GM18951 (cell line): ENCODE data around the gene PLCB2.

Experiments
- POLR2A ChIP-seq: IDR thresholded peaks from 4 replicates; pipeline ENCODE4 v1.6.1; 2011; ENCODE audit warnings: mild to moderate bottlenecking; ENCODE audit not compliant: insufficient read length, insufficient read depth; ENCODE audit errors: extremely low read depth
- in situ Hi-C: fragments of 300-500 bp; cut with MboI; formaldehyde crosslinking; loops from one replicate; pipeline ENCODE4 v1.12.0; 2022; ENCODE audit warnings: low sequenced_read_pairs, mixed read lengths, inconsistent platforms; ENCODE audit not compliant: unreplicated experiment

PLCB2 gene

DNA sequence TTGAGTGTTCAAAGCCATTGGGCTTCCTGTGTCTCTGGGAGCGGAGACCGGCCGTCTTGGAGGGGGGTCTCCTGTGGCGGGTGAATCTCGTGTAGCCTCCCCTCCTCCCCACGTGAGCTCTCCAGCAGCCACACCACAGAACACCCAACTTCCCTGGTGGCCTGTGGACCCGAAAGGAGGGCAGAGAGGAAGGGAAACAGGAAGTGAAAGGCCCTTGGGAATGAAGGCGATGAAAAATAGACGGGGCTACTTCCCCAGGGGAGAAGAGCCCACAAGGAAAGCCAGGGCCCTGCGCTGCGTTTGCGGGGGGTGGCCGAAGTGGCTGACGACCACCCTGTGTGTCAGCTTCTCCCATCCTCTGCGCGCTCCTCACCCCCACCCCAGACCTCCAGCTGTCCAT is 30.3 kb downstream of the PLCB2 start:
- no peak for TF ChIP-seq POLR2A
- in situ Hi-C loops: loop anchor here (10.0 kb wide), 1 partner anchor 233 kb away; no protein-coding TSS in a partner anchor

DNA sequence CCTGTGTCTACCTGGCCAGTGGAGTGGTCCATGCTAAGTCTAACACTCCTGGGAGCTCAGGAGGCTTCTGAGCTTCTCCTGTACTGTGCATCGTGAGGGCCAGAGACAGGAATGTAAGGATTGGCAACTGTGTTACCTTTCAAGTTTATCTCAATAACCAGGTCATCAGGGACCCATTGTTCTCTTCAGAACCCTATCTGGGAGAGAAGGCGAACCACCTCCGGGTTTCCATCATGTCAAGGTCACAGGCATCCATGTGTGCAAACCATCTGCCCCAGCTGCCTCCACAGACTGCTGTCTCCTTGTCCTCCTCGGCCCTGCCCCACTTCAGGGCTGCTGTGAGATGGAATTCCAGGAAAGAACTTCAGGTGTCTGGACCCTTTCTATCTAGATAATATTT is 30.8 kb downstream of the PLCB2 start:
- in situ Hi-C loops: loop anchor here (10.0 kb wide), 1 partner anchor 232 kb away; no protein-coding TSS in a partner anchor
- TF ChIP-seq POLR2A: no peak

DNA sequence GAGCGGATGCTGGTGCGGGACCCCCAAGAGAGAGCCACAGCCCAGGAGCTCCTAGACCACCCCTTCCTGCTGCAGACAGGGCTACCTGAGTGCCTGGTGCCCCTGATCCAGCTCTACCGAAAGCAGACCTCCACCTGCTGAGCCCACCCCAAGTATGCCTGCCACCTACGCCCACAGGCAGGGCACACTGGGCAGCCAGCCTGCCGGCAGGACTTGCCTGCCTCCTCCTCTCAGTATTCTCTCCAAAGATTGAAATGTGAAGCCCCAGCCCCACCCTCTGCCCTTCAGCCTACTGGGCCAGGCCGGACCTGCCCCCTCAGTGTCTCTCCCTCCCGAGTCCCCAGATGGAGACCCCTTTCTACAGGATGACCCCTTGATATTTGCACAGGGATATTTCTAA is 31.8 kb downstream of the PLCB2 start:
- in situ Hi-C loops: loop anchor here (10.0 kb wide), 1 partner anchor 231 kb away; no protein-coding TSS in a partner anchor
- no peak for TF ChIP-seq POLR2A

DNA sequence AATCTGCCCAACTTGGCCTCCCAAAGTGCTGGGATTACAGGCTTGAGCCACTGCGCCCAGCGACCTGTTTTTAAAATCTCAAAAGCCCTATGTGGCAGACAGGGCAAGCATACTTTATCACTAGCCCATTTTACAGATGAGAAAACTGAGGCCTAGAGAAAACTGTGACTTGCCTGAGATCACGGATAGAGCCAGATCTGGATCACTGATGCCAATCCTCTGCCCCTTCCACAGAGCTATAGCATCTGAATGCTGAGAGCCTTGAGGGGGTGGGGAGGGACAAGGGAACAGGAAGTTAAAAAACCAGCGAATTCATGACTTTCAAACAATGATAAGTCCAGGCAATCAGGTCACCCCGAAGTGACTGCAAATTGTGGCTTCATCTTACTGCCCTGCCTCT is 32.2 kb downstream of the PLCB2 start:
- no peak for TF ChIP-seq POLR2A
- in situ Hi-C loops: loop anchor here (10.0 kb wide), 1 partner anchor 231 kb away; no protein-coding TSS in a partner anchor

DNA sequence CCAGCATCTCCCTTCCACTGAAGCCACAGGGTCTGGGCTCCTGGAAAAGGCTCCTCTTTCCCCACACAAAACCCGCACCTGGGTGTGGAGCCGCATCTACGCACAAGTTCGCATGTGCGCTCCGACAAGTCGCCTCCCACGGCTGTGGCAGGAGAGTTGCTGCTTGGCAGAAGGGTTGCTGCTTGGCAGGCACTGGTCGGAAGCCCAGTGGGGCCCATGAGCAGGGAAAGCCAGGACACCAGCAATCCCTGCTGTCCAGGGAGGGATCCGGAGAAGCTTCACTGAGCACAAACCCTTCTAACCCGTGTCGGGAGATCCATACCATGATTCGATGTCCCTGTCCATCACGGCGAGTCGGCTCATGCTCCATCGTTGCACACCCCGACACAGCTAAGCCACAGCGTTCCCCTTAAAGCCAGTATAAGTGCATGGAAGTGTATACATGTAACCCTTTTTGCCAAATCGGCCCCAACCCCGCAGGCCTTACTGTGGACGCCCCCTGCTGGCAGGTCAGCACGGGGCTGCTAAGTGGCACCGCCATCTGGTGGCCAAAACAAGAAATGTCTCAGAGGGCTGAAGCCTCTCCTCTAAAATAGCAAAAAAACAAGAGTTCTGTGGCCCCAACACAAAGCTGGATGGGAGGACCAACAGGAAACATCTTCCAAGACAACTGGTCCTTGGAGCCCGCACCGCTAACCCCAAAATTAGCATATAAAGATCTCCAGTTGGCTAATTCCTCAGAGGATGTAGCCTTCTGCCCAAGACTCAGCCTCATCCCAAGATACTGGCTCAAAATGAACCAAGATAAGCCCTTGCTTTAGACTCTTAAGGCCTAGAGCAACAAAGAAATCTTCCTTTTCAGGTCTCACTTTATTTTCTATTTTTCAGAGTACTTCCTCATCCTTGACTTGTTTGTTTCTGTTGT is 33.1 kb downstream of the PLCB2 start:
- in situ Hi-C loops: loop anchor here (10.0 kb wide), 1 partner anchor 230 kb away; no protein-coding TSS in a partner anchor
- no peak for TF ChIP-seq POLR2A

DNA sequence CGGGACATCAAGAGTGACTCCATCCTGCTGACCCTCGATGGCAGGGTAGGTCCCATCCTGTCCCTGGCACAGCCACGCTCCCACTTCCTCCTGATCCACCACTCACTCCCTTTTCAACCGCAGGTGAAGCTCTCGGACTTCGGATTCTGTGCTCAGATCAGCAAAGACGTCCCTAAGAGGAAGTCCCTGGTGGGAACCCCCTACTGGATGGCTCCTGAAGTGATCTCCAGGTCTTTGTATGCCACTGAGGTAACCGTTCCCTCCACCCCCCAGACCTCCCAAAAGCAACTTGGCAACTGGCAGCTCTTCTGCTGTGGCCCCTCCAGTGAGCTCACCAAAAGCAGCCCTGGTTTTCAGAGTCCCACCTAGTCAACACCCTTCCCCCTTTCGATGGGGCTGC is 34.3 kb downstream of the PLCB2 start:
- in situ Hi-C loops: loop anchor here (10.0 kb wide), 1 partner anchor 229 kb away; no protein-coding TSS in a partner anchor
- no peak for TF ChIP-seq POLR2A

DNA sequence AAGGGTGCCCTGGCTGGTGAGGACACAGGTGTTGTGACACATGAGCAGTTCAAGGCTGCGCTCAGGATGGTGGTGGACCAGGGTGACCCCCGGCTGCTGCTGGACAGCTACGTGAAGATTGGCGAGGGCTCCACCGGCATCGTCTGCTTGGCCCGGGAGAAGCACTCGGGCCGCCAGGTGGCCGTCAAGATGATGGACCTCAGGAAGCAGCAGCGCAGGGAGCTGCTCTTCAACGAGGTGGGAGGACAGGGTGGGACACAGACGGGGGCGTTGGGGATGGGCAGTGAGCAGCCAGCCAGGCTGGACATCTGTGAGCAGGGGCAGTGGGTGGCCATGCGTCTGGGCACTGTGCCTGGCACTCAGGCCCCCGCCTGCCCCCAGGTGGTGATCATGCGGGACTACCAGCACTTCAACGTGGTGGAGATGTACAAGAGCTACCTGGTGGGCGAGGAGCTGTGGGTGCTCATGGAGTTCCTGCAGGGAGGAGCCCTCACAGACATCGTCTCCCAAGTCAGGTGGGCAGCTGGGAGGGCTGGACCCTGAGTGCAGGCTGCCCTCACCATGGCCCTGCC is 35.2 kb downstream of the PLCB2 start:
- TF ChIP-seq POLR2A: no peak
- in situ Hi-C loops: loop anchor here (10.0 kb wide), 1 partner anchor 228 kb away; no protein-coding TSS in a partner anchor

DNA sequence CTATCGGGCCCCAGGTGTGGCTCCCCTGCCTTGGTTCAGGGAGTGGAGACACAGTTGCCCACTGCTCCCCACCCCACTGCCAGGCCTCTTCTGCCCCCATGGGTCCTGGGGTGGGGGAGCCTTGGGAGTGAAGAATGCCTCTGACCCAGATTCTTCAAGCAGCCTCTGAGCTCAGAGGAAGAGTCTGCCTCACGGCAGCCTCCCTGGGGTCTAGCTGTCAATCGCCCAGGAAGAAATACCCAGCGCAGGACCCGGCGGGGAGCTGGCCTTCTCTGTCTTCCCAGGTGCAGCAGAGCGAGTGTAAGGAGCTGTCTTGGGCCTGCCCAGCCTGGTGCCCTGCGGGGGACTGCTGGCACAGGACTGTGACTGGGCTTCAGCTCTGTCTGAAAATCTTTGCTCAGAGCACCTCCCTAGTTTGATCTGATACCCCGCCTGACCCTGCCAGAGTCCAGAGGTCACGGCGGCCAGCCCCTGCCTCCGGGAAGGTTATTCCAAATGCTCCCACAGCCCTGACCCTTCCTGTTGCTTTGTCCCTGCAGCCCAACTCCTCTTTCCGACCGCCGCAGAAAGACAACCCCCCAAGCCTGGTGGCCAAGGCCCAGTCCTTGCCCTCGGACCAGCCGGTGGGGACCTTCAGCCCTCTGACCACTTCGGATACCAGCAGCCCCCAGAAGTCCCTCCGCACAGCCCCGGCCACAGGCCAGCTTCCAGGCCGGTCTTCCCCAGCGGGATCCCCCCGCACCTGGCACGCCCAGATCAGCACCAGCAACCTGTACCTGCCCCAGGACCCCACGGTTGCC is 35.9 kb downstream of the PLCB2 start:
- in situ Hi-C loops: loop anchor here (10.0 kb wide), 1 partner anchor 227 kb away; no protein-coding TSS in a partner anchor

DNA sequence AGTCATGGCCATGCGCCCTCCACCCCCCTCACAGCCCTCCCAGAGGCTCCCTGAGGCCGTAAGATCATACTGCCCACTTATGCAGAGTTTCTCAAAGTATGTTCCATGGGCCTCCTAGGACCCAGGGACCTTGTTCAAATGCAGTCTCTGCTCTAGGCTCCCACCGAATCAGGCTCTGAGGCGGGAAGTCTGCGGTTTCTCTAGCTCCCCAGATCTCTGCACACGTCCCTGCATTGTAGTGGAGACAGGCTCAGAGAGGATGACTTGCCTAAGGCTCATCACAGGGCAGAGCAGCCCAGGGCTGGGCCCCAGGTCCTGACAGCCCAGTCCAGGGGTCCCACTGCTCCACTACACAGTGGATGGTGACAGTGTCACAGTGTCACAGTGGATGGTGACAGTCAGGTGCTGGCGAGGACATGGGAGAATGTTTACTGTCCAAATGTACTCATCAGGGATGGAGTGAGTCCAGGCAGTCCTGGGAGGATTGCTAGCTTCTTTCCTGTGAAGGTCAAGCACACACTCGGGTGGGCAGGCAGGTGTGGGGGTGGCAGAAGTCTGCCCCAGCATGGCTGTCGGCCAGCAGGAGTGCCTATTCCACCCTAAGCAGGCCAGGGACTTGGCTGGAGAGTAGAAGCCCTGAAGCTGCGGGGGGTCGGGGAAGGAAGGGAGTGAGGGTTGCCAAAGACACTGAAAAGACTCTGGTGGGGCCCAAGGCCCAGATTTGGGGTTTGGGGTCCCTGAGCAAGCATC is 37.3 kb downstream of the PLCB2 start:
- in situ Hi-C loops: loop anchor here (10.0 kb wide), 1 partner anchor 226 kb away; no protein-coding TSS in a partner anchor
- TF ChIP-seq POLR2A: no peak

More for the DNA sequence above, 35.9 kb downstream of the PLCB2 start:
- TF ChIP-seq POLR2A: no peak

DNA sequence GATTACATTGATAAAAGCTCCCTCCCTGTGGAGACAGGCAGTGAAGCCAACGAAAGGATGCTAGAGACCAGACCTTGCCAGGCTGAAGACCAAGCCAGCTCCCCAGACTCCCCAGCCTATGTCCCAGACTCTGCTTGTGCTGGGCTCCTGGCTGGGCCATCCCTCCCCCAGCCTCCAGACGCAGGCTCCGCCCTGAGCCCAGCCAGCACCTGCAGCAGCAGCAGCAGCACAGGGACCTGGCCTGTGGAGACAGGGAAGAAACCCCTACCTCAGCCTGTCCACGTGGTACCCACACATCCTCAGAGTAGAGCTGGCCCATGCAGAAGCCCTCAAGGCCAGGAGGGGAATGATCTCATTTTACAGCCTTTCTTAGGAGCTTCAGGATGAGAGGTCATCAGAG is 38.1 kb downstream of the PLCB2 start:
- in situ Hi-C loops: loop anchor here (10.0 kb wide), 1 partner anchor 225 kb away; no protein-coding TSS in a partner anchor
- TF ChIP-seq POLR2A: no peak

DNA sequence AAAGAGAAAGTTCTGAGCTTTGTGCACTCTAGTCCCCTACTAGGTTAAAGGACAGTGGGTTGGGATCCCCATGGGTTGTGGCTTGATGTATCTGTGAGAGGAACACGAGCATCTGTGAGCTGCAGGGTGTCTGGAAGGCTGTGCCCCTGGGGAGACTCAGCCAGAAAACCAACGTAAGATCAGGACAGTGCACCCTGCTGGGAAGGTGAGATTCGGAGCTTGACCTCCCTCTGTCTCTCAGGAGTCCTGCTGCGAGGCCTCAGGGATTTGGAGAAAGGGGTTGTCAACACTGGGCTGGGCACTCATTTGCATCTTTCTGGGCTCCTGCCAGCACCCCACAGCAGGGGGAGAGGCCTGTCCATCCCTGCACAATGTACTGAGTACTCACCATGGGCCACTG is 40.1 kb downstream of the PLCB2 start:
- in situ Hi-C loops: no loop called here

DNA sequence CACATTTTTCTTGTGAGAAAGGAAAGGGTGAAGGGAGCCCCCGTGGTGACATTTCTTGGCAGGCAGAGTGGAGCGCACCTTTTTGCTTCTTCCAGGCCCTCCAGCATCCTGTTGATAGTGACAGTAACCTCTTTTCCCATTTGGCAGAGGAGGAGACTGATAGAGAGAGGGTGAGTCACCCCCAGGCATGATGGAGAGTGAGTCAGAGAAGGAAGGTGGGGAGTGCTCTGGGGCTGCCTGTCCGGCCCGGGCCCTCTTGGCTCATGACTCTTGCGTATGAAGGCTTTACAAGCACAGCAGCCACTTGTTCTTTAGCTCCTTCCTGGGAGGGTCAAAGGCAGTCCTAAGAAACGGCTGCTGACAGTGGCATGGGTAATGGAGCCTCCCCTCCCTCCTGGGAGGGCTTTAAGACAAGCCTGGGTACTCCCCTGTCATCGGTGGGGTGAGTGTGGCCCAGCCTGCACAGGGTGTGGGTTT is 40.9 kb downstream of the PLCB2 start:
- in situ Hi-C loops: no loop called here
- TF ChIP-seq POLR2A: no peak

More for the DNA sequence above, 40.1 kb downstream of the PLCB2 start:
- no peak for TF ChIP-seq POLR2A
